HUES48 (cell line): ENCODE measurements around the gene AACS.
"Not testable (repeated sequence)": the region's sequence is repeated elsewhere in the genome, so short reads cannot be mapped to it uniquely, and the experiment has no call there.

Experiments
- H3K27ac ChIP-seq: one replicate; pipeline ENCODE4 v1.7.0; 2013; ENCODE audit warnings: low read depth, low read length, inconsistent platforms
- H3K27me3 ChIP-seq: 2 replicates; pipeline ENCODE4 v1.6.1; 2013; ENCODE audit warnings: mild to moderate bottlenecking, low read length; ENCODE audit not compliant: control insufficient read depth, insufficient read depth
- H3K36me3 ChIP-seq: 2 replicates; pipeline ENCODE4 v1.6.1; 2013; ENCODE audit warnings: low read length; ENCODE audit not compliant: control insufficient read depth, insufficient read depth
- H3K4me1 ChIP-seq: 2 replicates; pipeline ENCODE4 v1.6.1; 2013; ENCODE audit warnings: mild to moderate bottlenecking, low read length; ENCODE audit not compliant: control insufficient read depth, insufficient read depth
- H3K4me3 ChIP-seq: 2 replicates; pipeline ENCODE4 v1.5.1; 2013; ENCODE audit warnings: mild to moderate bottlenecking, low read depth, low read length
- H3K9ac ChIP-seq: 2 replicates; pipeline ENCODE4 v1.6.1; 2013; ENCODE audit warnings: mild to moderate bottlenecking, low read depth, low read length, moderate library complexity
- H3K9me3 ChIP-seq: 2 replicates; pipeline ENCODE4 v1.6.1; 2013; ENCODE audit warnings: low read length; ENCODE audit not compliant: control insufficient read depth, insufficient read depth

The AACS gene

DNA sequence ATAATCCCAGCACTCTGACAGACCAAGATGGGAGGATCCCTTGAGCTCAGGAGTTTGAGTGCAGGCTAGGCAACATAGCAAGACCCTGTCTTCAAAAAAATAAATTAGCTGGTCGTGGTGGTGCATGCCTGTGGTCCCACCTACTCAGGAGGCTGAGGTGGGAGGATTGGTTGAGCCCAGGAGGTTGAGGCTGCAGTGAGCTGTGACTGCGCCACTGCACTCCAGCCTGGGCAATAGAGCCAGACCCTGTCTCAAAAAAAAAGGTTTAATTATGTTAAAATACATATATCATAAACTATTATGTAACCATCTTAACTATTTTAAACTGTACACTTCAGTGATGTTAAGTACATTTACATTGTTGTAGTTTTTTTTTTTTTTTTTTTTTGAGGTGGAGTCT is 9.1 kb downstream of the AACS start:
- peaks cover 54% of the 10 kb centered on the region for H3K36me3 ChIP-seq
- not testable (repeated sequence) for H3K4me3 ChIP-seq, H3K27me3 ChIP-seq, H3K9me3 ChIP-seq, H3K9ac ChIP-seq, H3K27ac ChIP-seq, H3K4me1 ChIP-seq

- Histone ChIP-seq H3K27me3 (no peaks in the 10 kb centered on the region), H3K9ac (no peak overlapping the region), H3K27ac (no peak overlapping the region), H3K4me3 (no peak overlapping the region), H3K4me1 (no peaks in the 10 kb centered on the region), H3K36me3 (peaks cover 62% of the 10 kb centered on the region), H3K9me3 (no peaks in the 10 kb centered on the region)
Measured at GRCh38 chr12:125076103-125076502, 10.9 kb downstream of the AACS start.

DNA sequence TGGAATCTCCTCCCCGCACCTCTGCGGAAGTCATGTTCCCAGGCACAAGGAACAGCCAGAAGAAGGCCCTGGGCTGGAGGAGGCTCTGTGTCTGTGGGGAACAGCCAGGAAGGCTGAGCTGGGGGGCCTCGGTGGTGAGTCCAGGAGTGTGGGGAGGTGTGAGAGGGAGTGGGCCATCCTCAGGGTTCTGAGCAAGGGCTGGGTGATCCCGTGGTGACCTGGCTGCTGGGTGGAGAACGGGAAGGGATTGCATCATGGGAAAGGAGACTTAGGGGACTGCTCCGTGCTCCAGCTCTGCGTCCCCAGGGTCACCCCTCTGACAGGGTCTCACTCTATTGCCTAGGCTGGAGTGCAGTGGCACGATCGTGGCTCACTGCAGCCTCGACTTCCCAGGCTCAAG is 13.8 kb downstream of the AACS start:
- Histone ChIP-seq H3K9ac (no peak overlapping the region), H3K9me3 (no peaks in the 10 kb centered on the region), H3K27me3 (no peaks in the 10 kb centered on the region), H3K36me3 (peaks cover 63% of the 10 kb centered on the region), H3K4me1 (no peaks in the 10 kb centered on the region), H3K4me3 (no peak overlapping the region), H3K27ac (no peak overlapping the region)

GRCh38 chr12:125079648-125080645 is 14.7 kb downstream of the AACS start:
- H3K27ac ChIP-seq = no peak overlapping the region
- H3K9ac ChIP-seq = no peak overlapping the region
- H3K9me3 ChIP-seq = no peaks in the 10 kb centered on the region
- no peak overlapping the region for H3K4me3 ChIP-seq
- H3K27me3 ChIP-seq = no peaks in the 10 kb centered on the region
- peaks cover 64% of the 10 kb centered on the region for H3K36me3 ChIP-seq
- no peaks in the 10 kb centered on the region for H3K4me1 ChIP-seq

- no peak overlapping the region for H3K27ac ChIP-seq
- H3K27me3 ChIP-seq = no peaks in the 10 kb centered on the region
Measured at GRCh38 chr12:125081427-125081826, 16.2 kb downstream of the AACS start.

GRCh38 chr12:125083072-125083471 is 17.8 kb downstream of the AACS start:
- Histone ChIP-seq H3K27ac (no peak overlapping the region), H3K9me3 (no peaks in the 10 kb centered on the region), H3K36me3 (peaks cover 69% of the 10 kb centered on the region), H3K27me3 (no peaks in the 10 kb centered on the region), H3K4me1 (no peaks in the 10 kb centered on the region), H3K4me3 (no peak overlapping the region), H3K9ac (no peak overlapping the region)

More at GRCh38 chr12:125081427-125081826, 16.2 kb downstream of the AACS start:
- Histone ChIP-seq H3K9ac (no peak overlapping the region), H3K9me3 (no peaks in the 10 kb centered on the region), H3K4me1 (no peaks in the 10 kb centered on the region), H3K4me3 (no peak overlapping the region), H3K36me3 (peaks cover 69% of the 10 kb centered on the region)

DNA sequence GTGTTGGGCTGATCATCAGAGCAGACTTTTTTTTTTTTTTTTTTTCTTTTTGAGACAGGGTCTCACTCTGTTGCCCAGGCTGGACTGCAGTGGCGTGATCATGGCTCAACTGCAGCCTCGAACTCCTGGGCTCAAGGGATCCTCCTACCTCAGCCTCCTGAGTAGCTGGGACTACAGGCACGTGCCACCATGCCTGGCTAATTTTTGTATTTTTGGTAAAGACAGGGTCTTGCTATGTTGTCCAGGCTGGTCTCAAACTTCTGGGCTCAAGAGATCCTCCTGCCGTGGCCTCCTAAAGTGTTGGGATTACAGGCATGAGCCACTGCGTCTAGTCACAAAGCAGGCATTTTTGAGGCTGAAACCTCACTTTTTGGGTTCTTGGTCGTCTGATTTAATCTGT is 23.0 kb downstream of the AACS start:
- H3K27ac ChIP-seq, H3K4me3 ChIP-seq, H3K9ac ChIP-seq, H3K27me3 ChIP-seq, H3K9me3 ChIP-seq, H3K4me1 ChIP-seq: not testable (repeated sequence)
- peaks cover 77% of the 10 kb centered on the region for H3K36me3 ChIP-seq

- H3K27me3 ChIP-seq = no peaks in the 10 kb centered on the region
- H3K27ac ChIP-seq = no peak overlapping the region
- H3K4me1 ChIP-seq = no peaks in the 10 kb centered on the region
- no peaks in the 10 kb centered on the region for H3K9me3 ChIP-seq
- H3K36me3 ChIP-seq = peaks cover 80% of the 10 kb centered on the region
- H3K4me3 ChIP-seq = no peak overlapping the region
- no peak overlapping the region for H3K9ac ChIP-seq
Measured at GRCh38 chr12:125089083-125089482, 23.8 kb downstream of the AACS start.

GRCh38 chr12:125089626-125090025 is 24.4 kb downstream of the AACS start:
- Histone ChIP-seq H3K36me3 (peaks cover 83% of the 10 kb centered on the region), H3K9me3 (no peaks in the 10 kb centered on the region), H3K9ac (no peak overlapping the region), H3K4me1 (no peaks in the 10 kb centered on the region), H3K27me3 (no peaks in the 10 kb centered on the region), H3K27ac (no peak overlapping the region), H3K4me3 (no peak overlapping the region)

GRCh38 chr12:125090437-125090836 is 25.2 kb downstream of the AACS start:
- Histone ChIP-seq H3K36me3 (peaks cover 78% of the 10 kb centered on the region), H3K4me1 (no peaks in the 10 kb centered on the region)

DNA sequence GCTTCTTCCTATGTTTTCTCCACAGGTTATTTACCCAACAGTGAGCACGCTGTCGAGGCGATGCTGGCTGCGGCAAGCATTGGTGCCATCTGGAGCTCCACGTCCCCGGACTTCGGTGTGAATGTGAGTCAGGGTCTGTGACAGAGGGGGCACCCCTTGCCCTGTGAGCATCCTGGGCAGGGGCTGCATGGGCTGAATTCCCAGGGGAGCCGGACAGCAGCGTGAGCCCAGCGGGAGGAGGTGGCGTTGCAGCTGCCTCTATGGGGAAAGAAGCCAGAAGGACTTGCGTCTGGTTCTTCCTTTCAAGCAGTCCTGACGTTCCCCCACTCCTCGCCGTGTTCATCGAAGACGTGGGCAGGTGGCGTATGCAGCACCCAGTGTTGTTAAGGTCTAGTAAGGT is 26.2 kb downstream of the AACS start:
- Histone ChIP-seq H3K27me3 (no peaks in the 10 kb centered on the region), H3K4me1 (no peaks in the 10 kb centered on the region), H3K4me3 (no peak overlapping the region), H3K9me3 (no peaks in the 10 kb centered on the region), H3K9ac (no peak overlapping the region), H3K27ac (no peak overlapping the region), H3K36me3 (peaks cover 70% of the 10 kb centered on the region)

More at GRCh38 chr12:125090437-125090836, 25.2 kb downstream of the AACS start:
- H3K9me3 ChIP-seq = no peaks in the 10 kb centered on the region
- no peak overlapping the region for H3K27ac ChIP-seq
- no peak overlapping the region for H3K9ac ChIP-seq
- no peak overlapping the region for H3K4me3 ChIP-seq
- H3K27me3 ChIP-seq = no peaks in the 10 kb centered on the region
